Fibroblast of the aortic adventitia (primary cell): ENCODE measurements around the gene DLX2. TPM values are rescaled to one million over a fixed set of nuclear protein-coding genes. Genes with fewer than 3 reads are reported as not detected.

ENCODE experiments used
- DNase-seq: peaks from one replicate; pipeline ENCODE4 v3.0.0-alpha.2; 2010; ENCODE audit warnings: low read depth
- H3K4me3 ChIP-seq: 2 replicates; pipeline ENCODE4 v1.5.1; 2011; ENCODE audit warnings: low read depth, mild to moderate bottlenecking, control low read depth, low read length, moderate library complexity
- CTCF ChIP-seq: IDR thresholded peaks from 2 replicates; pipeline ENCODE4 v1.5.1; 2011; ENCODE audit warnings: mild to moderate bottlenecking, low read length, control low read depth, inconsistent platforms; ENCODE audit not compliant: insufficient read depth
- total RNA-seq: library from RNA; depleted of rRNA; stranded (reverse); fragments of >200 nt; gene quantifications from 2 replicates; pipeline ENCODE4 v1.2.3, GENCODE V29; 2012; ENCODE audit warnings: low replicate concordance

The DLX2 gene
- total RNA-seq, 1 donor: 0.72 TPM

- peak; percentile 22 for DNase-seq
- TF ChIP-seq CTCF: no peak
- H3K4me3 ChIP-seq: peak overlapping the region; percentile 40
Measured at GRCh38 chr2:172093416-172094293, 9.0 kb downstream of the DLX2 start.

- H3K4me3 ChIP-seq: no peak overlapping the region
- TF ChIP-seq CTCF: no peak
- DNase-seq: no peak
Measured at GRCh38 chr2:172092716-172093415, 9.8 kb downstream of the DLX2 start.

GRCh38 chr2:172091761-172092566 is 10.7 kb downstream of the DLX2 start:
- H3K4me3 ChIP-seq: no peak overlapping the region
- no peak for TF ChIP-seq CTCF
- DNase-seq: no peak

- TF ChIP-seq CTCF: no peak
Measured at GRCh38 chr2:172091000-172091641, 11.6 kb downstream of the DLX2 start.

GRCh38 chr2:172090044-172090961 is 12.4 kb downstream of the DLX2 start:
- no peak overlapping the region for H3K4me3 ChIP-seq
- DNase-seq: no peak
- no peak for TF ChIP-seq CTCF

More at GRCh38 chr2:172091000-172091641, 11.6 kb downstream of the DLX2 start:
- no peak for DNase-seq
- H3K4me3 ChIP-seq: no peak overlapping the region
